ENCODE results near the gene WDR17.
A peak's percentile ranks its signal among the peaks of the same experiment; 100 is the strongest.

WDR17 gene

GRCh38 chr4:176102414-176103063 is 36.9 kb downstream of the WDR17 start:
- no peak for DNase-seq

- no peak for DNase-seq
Measured at GRCh38 chr4:176107695-176108094, 42.1 kb downstream of the WDR17 start.

GRCh38 chr4:176123710-176124407 is 58.2 kb downstream of the WDR17 start:
- no peak for DNase-seq

- no peak for DNase-seq
Measured at GRCh38 chr4:176125063-176125462, 59.4 kb downstream of the WDR17 start.

- DNase-seq: no peak
Measured at GRCh38 chr4:176134670-176135069, 69.0 kb downstream of the WDR17 start.

GRCh38 chr4:176137631-176138030 is 72.0 kb downstream of the WDR17 start:
- DNase-seq: no peak

- DNase-seq: no peak
Measured at GRCh38 chr4:176139518-176139917, 73.9 kb downstream of the WDR17 start.

GRCh38 chr4:176142253-176142652 is 76.6 kb downstream of the WDR17 start:
- no peak for DNase-seq

GRCh38 chr4:176149680-176150355 is 84.2 kb downstream of the WDR17 start:
- no peak for DNase-seq

- DNase-seq: no peak
Measured at GRCh38 chr4:176150356-176150682, 84.7 kb downstream of the WDR17 start.

- no peak for DNase-seq
Measured at GRCh38 chr4:176150704-176151103, 85.1 kb downstream of the WDR17 start.

GRCh38 chr4:176153124-176153523 is 87.5 kb downstream of the WDR17 start:
- DNase-seq: no peak

GRCh38 chr4:176156656-176157055 is 91.0 kb downstream of the WDR17 start:
- DNase-seq: no peak

- no peak for DNase-seq
Measured at GRCh38 chr4:176163041-176163440, 97.4 kb downstream of the WDR17 start.

GRCh38 chr4:176185051-176185450 is 119.4 kb downstream of the WDR17 start:
- DNase-seq: no peak

GRCh38 chr4:176186067-176186466 is 120.4 kb downstream of the WDR17 start:
- no peak for DNase-seq

GRCh38 chr4:176186671-176187395 is 121.2 kb downstream of the WDR17 start:
- DNase-seq: no peak

GRCh38 chr4:176187624-176188023 is 122.0 kb downstream of the WDR17 start:
- DNase-seq: no peak

GRCh38 chr4:176188654-176189053 is 123.0 kb downstream of the WDR17 start:
- DNase-seq: no peak

- no peak for DNase-seq
Measured at GRCh38 chr4:176189891-176190795, 124.5 kb downstream of the WDR17 start.

GRCh38 chr4:176191974-176192373 is 126.3 kb downstream of the WDR17 start:
- DNase-seq: peak; percentile 87

- no peak for DNase-seq
Measured at GRCh38 chr4:176193126-176193525, 127.5 kb downstream of the WDR17 start.

- no peak for DNase-seq
Measured at GRCh38 chr4:176193938-176194337, 128.3 kb downstream of the WDR17 start.

Data from NCI-H1092 treated with DMSO at 0.1 percent for 48 hours (cell line).